Glomerular visceral epithelial cell (primary cell): ENCODE measurements around the gene BAK1.

Source experiments
- DNase-seq: peaks from one replicate; pipeline ENCODE4 v3.0.0-alpha.2; 2016; ENCODE audit errors: extremely low spot score

The BAK1 gene

GRCh38 chr6:33579828-33580714, at the start of gene BAK1:
Gene BAK1 (minus strand): TSS chr6:33580276. CDS start chr6:33577604, 2,672 bp downstream.
- DNase-seq: peak; percentile 90

GRCh38 chr6:33628401-33628964, 48.4 kb upstream of the BAK1 start:
- DNase-seq: no peak

DNA sequence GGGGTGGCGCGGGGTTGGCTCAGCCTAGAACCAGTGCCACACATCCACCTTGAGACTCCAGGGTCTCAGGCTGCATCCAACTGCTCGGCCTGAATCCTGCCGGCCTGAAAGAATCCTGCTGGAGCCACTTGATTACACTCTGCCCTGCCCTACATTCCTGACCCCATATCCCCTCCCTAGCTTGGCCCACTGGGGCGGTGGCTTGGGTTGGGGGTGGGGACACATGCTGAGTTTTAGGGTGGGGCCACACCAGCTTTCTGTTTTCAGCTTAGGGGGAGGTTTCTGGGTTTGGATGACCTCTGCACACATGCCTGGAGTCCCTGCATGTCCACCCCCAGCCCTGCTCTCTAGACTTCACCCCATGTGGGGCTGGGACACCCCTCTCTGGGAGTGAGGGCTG, 47.8 kb upstream of the BAK1 start:
- no peak for DNase-seq

DNA sequence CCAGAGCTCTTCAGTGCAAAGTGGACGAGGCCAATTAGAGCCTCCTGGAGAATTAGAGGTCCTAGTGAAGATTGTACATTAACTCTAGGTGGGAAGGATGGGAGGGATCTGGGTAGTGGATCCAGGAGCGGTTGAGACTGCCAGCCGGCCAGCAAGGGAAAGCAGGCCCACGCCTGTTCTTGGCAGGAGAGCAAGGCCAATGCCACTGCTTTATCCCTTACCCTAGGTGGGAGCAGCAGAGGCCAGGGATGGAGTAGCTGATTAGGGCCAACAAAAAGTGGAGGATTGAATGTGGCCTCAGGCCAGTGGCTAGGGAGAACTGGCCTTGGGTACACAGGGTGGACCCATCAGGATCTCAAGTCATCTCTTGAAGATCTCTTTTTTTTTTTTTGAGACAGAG, 44.8 kb upstream of the BAK1 start:
- DNase-seq: no peak

DNA sequence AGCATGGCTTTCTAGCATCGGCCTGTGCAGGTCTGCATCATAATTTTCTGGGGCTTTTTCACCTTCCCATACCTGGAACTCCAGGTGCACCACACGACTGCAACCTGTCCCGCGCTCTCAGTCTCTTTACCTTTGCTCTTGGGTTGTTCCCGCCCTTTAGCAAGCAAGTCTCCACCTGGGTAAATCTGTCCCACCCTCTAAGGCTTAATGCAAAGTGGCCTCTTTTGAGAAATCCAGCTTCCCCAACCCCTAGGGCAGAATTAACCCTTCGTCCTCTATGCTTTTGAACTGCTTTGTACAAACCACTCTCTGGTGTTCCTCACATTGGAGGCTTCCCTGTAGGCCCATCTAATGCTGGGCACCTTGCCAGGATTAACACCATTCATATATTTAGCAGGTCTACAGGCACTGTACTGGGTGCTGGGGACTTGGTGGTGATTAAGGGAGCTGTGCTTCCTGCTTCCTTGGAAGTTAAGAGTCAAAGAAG, 43.9 kb upstream of the BAK1 start:
- no peak for DNase-seq

- DNase-seq: no peak
These were observed 42.7 kb upstream of the BAK1 start for GRCh38 chr6:33622456-33623431.

- DNase-seq: peak; percentile 66
These were observed 41.8 kb upstream of the BAK1 start for GRCh38 chr6:33621711-33622388.

GRCh38 chr6:33620856-33621710, 41.0 kb upstream of the BAK1 start, which contains the start of gene ITPR3:
Gene ITPR3 (plus strand): TSS chr6:33621322. CDS start chr6:33621603, 281 bp downstream.
- DNase-seq: peak; percentile 87

DNA sequence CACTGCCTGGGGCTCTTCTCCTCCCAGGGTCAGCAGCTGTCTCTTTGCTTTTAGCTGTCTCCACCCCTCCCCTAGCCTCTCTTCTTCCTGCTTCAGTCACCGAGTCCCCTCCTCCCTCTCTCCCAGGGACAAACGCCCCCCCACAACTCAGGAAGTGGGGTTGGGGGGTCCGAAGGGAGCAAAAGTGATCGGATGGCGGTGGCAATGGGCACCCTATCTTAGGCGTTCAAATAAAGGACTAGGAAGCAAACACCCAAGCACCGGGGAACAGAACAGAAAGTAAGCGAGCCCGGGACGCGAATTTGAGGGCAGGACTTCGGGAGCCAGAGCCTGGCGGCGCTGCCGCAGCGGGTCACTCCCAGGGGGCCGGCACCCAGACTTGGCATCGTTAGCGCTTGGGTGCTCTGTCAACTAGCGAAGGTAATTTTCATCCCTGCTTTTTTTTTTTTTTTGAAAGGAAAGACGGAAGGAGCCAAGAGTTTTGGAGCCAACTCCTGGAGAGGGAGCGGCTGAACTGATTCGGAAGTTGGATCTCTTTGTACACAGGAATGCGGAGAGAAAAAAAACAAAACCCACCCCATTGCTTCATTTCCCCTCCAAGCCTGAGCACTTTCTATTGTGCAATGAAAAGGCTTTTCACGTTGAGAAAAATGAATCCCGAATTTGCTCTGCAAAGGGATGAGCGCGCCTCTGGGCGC, 40.2 kb upstream of the BAK1 start:
- peak; percentile 61 for DNase-seq

GRCh38 chr6:33619166-33619840, 39.2 kb upstream of the BAK1 start:
- no peak for DNase-seq

DNA sequence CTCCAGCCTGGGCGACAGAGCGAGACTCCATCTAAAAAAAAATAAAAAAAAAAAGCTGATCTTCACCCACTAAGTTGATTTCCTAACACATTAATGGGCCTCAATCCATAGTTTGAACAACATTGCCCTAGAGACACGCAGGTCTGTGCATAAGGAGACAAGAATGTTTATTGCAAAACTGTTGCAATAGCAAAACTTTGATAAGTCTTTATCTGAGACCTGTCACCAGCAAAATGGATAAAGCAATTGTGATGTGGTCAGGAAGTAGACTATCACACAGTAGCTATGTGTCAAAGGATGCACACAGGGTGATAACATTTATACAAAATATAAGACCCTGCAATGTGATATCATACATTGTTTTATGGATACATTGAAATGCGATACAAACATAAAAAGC, 36.8 kb upstream of the BAK1 start:
- DNase-seq: no peak

GRCh38 chr6:33616113-33616512, 36.0 kb upstream of the BAK1 start:
- no peak for DNase-seq

GRCh38 chr6:33613795-33614168, 33.7 kb upstream of the BAK1 start:
- DNase-seq: peak; percentile 86

- DNase-seq: peak; percentile 80
These were observed 33.2 kb upstream of the BAK1 start for GRCh38 chr6:33613146-33613794.

DNA sequence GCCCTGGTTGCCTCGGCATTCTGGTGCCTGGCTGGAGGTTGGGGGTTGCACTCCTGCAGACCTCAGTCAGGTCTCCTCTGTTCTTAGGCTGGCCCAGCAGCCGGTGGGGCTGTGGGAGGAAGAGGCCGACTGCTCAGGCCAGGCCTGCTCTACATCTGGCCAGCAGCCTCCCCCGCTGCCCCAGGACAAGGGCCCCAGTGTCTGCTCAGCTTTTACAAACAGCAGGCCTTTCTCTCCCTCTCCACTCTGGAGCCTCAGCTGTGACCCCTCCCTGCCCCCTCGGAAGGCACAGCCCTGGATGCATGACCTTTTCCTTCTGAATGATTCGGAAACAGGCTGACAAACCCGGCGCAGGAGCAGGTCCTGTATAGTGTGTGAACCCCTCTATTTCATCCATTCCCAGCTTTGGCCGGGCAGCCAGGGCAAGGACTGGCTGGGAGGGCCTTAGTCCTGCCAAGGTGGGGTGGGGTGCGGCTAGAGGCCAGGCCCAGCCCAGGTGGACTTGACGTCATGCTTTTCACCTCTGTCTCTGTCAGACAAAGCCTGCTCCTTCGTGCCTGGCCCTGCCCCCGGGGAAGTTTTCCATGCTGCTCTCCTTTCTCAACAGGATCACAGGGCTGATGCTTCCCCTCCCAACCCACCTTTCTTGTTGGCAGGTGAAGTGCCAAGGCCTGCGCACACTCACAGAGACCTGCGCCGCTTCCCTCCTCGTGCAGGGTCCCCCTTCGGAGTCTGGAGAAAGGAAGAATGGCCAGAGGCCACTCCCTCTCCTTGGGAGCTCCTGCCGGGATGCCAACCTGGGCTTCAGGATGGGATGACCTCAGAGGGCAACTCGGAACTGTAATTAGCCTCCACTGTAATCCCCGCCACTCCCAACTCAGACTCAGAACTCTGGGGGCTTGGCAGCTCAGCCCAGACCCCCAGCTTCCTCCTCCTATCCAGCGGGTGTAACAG, 31.0 kb upstream of the BAK1 start:
- no peak for DNase-seq

DNA sequence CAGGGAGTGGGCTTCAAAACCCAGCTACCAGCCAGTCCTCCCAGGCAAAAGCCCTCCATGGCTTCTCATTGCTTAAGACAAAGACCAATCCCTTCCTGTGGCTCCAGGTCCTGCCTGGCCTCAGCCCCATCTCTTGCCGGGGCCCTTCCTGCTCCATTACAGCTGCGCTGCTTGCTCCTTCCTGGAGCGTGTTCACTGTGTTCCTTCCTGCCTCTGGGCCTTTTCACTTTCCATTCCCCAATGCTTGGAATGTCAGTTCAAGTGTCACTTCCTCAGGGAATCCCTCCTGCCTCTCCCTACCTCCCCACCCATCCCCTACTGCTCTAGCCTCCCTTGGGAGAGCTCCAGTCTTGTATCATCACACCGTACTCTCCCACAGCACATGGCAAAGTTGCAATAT, 30.0 kb upstream of the BAK1 start:
- DNase-seq: no peak

DNA sequence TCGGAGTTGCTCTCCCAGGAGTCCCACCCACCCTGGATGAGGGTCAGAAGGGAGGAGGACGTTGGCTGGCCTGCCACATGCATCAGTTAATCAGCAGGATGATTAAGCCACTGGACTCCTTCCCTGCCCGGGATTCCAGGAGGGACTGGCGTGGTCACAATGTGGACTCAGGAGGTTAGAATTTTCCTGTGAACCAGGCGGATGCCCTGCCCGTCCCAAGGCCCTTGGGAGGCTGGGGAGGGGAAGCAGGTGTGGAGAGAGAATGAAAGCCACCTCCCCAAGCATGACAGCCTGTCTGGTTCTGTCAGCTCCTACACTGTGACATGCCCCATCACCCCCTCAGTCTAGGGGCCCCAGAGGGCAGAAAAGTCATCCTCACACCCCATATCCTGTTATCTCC, 29.5 kb upstream of the BAK1 start:
- DNase-seq: peak; percentile 38

DNA sequence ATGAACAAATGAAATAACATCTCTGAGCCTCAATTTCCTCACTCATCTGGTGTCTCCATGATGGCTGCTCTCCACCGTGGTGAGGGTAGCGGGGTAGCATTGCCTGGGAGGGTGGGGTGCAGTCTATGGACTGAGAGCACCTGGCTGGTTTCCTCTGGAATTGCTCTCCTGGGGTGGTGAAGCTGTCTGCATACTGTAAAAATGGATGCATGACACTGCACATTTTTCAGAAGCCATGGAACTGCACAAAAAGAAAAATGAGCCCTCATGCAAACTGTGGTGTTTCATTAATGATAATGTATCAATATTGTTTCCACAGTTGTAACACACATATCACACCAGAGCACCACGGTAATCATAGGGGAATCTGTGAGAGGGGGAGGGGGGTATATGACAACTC, 28.9 kb upstream of the BAK1 start:
- no peak for DNase-seq
